ENCODE data around the gene SPARC. TPM values are rescaled to one million over a fixed set of nuclear protein-coding genes. Genes with fewer than 3 reads are reported as not detected.
A peak's percentile ranks its signal among the peaks of the same experiment; 100 is the strongest.
"Not testable (repeated sequence)": the region's sequence is repeated elsewhere in the genome, so short reads cannot be mapped to it uniquely, and the experiment has no call there.

Gene SPARC
- total and polyA plus RNA-seq, 10 donors = 76.5 to 963 (median 440) TPM

DNA sequence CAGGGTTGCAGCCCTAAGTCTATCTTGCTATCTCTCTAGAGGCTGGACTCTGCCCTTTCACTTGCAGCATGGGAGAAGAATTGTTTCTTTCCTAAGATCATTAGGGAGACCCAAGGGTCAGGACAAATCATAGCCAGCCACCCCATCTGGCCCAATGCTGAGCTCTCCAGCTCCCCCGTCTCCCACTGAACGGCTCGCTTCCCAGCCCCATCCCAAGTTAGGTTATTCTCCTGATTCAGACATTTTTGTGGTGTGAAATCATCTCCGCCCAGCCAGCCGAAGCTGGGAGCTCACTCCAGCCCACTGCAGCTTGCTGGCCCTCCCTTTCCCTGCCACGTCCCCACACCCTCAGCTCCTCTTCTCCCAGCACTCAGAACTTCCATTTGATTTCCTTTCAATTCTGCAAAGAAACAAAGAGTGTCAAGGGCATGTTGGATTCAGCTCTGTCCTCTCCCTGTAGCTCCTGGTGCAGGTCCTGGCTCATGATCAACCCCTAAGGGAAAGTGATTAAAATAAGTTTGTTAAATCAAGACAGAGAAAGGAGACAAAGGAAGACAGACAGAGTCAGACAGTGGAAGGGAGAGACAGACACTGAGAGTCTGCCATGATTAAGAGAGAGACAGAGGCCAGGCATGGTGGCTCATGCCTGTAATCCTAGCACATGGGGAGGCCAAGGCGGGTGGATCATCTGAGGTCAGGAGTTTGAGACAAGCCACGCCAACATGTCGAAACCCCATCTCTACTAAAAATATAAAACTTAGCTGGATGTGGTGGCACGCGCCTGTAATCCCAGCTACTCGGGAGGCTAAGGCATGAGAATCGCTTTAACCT is 12.6 kb upstream of the SPARC start:
- WGBS, 5 donors = 62 to 78% (median 76%) methylated on average over 13 of the region's 13 CpGs
- intact Hi-C loops (cut with DNase I; ENCODE audit: low total_unique reads) = no loop called here
- Histone ChIP-seq H3K36me3 (no peaks in the 10 kb centered on the region), H3K4me1 (peaks cover 0 to 37% (median 14%) of the 10 kb centered on the region in 6 donors), H3K4me3 (no peak overlapping the region), H3K27me3 (replicated peaks in 1 of 7) (peaks cover 0 to 5% (median 0%) of the 10 kb centered on the region in 7 donors), H3K27ac (peak overlapping the region in 7 of 8 donors; percentile 67 to 81 (median 70)), H3K9me3 (no peaks in the 10 kb centered on the region)
- DNase-seq = no peak
- TF ChIP-seq POLR2AphosphoS5 (IDR thresholded peaks at IDR 0.05) = peak; percentile 47 to 70 (median 49)
- TF ChIP-seq, protein P1, sequence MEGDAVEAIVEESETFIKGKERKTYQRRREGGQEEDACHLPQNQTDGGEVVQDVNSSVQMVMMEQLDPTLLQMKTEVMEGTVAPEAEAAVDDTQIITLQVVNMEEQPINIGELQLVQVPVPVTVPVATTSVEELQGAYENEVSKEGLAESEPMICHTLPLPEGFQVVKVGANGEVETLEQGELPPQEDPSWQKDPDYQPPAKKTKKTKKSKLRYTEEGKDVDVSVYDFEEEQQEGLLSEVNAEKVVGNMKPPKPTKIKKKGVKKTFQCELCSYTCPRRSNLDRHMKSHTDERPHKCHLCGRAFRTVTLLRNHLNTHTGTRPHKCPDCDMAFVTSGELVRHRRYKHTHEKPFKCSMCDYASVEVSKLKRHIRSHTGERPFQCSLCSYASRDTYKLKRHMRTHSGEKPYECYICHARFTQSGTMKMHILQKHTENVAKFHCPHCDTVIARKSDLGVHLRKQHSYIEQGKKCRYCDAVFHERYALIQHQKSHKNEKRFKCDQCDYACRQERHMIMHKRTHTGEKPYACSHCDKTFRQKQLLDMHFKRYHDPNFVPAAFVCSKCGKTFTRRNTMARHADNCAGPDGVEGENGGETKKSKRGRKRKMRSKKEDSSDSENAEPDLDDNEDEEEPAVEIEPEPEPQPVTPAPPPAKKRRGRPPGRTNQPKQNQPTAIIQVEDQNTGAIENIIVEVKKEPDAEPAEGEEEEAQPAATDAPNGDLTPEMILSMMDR (IDR thresholded peaks at IDR 0.05 in 8 of 11, conservative IDR thresholded peaks at IDR 0.05 in 3 of 11) = no peak

DNA sequence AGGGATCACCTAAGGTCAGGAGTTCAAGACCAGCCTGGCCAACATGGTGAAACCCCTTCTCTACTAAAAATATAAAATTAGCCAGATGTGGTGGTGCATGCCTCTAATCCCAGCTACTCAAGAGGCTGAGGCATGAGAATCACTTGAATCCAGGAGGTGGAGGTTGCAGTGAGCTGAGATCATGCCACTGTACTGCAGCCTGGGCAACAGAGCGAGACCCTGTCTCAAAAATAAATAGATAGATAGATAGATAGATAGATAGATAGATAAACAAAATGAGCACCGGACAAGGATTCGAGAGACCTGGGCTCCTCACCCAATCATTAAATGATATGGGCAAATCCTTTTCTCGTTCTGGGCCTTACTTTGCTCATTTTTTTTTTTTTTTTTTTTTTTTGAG is 11.4 kb upstream of the SPARC start:
- H3K9me3 ChIP-seq; intact Hi-C loops (cut with DNase I; ENCODE audit: low total_unique reads); H3K36me3 ChIP-seq; DNase-seq; H3K4me3 ChIP-seq; H3K27me3 ChIP-seq (replicated peaks in 1 of 7): not testable (repeated sequence)
- 86 to 96% (median 94%) methylated on average over 4 of the region's 4 CpGs for WGBS, 5 donors
- peak overlapping the region in 5 of 8 donors; percentile 67 to 81 (median 74) for H3K27ac ChIP-seq
- peaks cover 0 to 37% (median 8%) of the 10 kb centered on the region in 6 donors for H3K4me1 ChIP-seq

- 79 to 91% (median 88%) methylated on average over 8 of the region's 8 CpGs for WGBS, 5 donors
- Histone ChIP-seq H3K4me1 (peaks cover 0 to 37% (median 8%) of the 10 kb centered on the region in 6 donors), H3K36me3 (no peaks in the 10 kb centered on the region), H3K27me3 (replicated peaks in 1 of 7) (peaks cover 0 to 5% (median 0%) of the 10 kb centered on the region in 7 donors), H3K9me3 (no peaks in the 10 kb centered on the region), H3K27ac (peak overlapping the region in 4 of 8 donors; percentile 10 to 81 (median 72)), H3K4me3 (no peak overlapping the region)
- TF ChIP-seq POLR2AphosphoS5 (IDR thresholded peaks at IDR 0.05) = no peak
- TF ChIP-seq POLR2A (IDR thresholded peaks at IDR 0.05) = no peak
- TF ChIP-seq, protein P1 (IDR thresholded peaks at IDR 0.05 in 8 of 11, conservative IDR thresholded peaks at IDR 0.05 in 3 of 11) = no peak
- intact Hi-C loops (cut with DNase I; ENCODE audit: low total_unique reads) = no loop called here
- DNase-seq = no peak
These were observed 10.7 kb upstream of the SPARC start for GRCh38 chr5:151697452-151697851.

GRCh38 chr5:151696470-151697061 is 9.9 kb upstream of the SPARC start:
- peak in 1 of 3 donors; percentile 16 for TF ChIP-seq POLR2AphosphoS5 (IDR thresholded peaks at IDR 0.05)
- no peak for TF ChIP-seq POLR2A (IDR thresholded peaks at IDR 0.05)
- Histone ChIP-seq H3K36me3 (no peaks in the 10 kb centered on the region), H3K27me3 (replicated peaks in 1 of 7) (peaks cover 0 to 5% (median 0%) of the 10 kb centered on the region in 7 donors), H3K4me3 (no peak overlapping the region), H3K4me1 (peaks cover 0 to 37% (median 8%) of the 10 kb centered on the region in 6 donors), H3K27ac (peak overlapping the region in 6 of 8 donors; percentile 40 to 81 (median 61)), H3K9me3 (no peaks in the 10 kb centered on the region)
- intact Hi-C loops (cut with DNase I; ENCODE audit: low total_unique reads) = no loop called here
- WGBS, 5 donors = 62 to 75% (median 65%) methylated on average over 19 to 20 of the region's 20 CpGs
- no peak for DNase-seq

GRCh38 chr5:151695464-151695863 is 8.7 kb upstream of the SPARC start:
- Histone ChIP-seq H3K27me3 (replicated peaks in 1 of 7) (peaks cover 0 to 5% (median 0%) of the 10 kb centered on the region in 7 donors), H3K4me3 (no peak overlapping the region), H3K9me3 (no peaks in the 10 kb centered on the region), H3K27ac (no peak overlapping the region), H3K4me1 (peaks cover 0 to 36% (median 5%) of the 10 kb centered on the region in 6 donors), H3K36me3 (no peaks in the 10 kb centered on the region)
- no peak for TF ChIP-seq POLR2AphosphoS5 (IDR thresholded peaks at IDR 0.05)
- TF ChIP-seq, protein P1 (IDR thresholded peaks at IDR 0.05 in 8 of 11, conservative IDR thresholded peaks at IDR 0.05 in 3 of 11) = no peak
- TF ChIP-seq POLR2A (IDR thresholded peaks at IDR 0.05) = no peak
- WGBS, 5 donors = 87 to 100% (median 94%) methylated on average over 1 of the region's 1 CpG
- intact Hi-C loops (cut with DNase I; ENCODE audit: low total_unique reads) = no loop called here
- no peak for DNase-seq

Data from spleen (tissue), 11 donors.